Measurements from ENCODE around the gene ROCK2. TPM values are rescaled to one million over a fixed set of nuclear protein-coding genes. Genes with fewer than 3 reads are reported as not detected.

The ROCK2 gene
- total and polyA plus RNA-seq, 2 of the 13 experiments (the other 11 are each of a cell fraction or from before 2014, with no cell fraction given): 38.1 to 119 TPM

DNA sequence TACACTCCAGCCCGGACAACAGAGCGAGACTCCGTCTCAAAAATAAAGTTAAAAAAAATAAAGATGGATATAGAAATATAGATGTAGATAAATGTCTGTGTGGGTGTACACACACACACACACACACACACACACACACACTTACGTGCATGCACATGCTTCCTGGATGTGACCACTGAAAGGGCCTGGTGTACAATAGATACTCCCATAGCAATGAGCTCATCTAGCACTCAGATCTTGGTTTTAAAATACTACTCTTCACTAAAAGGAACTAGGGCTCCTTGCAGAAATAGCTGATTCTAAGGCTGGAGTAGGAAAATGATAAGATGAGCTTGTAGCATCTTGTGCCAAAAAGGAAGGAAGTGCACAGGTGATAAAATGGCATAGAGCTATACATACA is 39.1 kb downstream of the ROCK2 start:
- WGBS (ENCODE audit: low lambda C conversion rate): 83% methylated on average over 4 of the region's 4 CpGs
- in situ Hi-C loops (cut with HindIII; ENCODE audit: extremely low pct_ligation_motif_present, low pct_unique_long_range_greater_than_20kb) (no loop called here), intact Hi-C loops (cut with micrococcal nuclease; ENCODE audit: unreplicated experiment) (no loop called here)
- peaks cover 98% of the 10 kb centered on the region for H4K20me1 ChIP-seq (ENCODE audit: insufficient read depth, low read length)
- H2AFZ ChIP-seq (ENCODE audit: low read length): no peak overlapping the region
- ATAC-seq: no peak
- no peak for TF ChIP-seq ZNF180 (CRISPR knock-in tag; IDR thresholded peaks at IDR 0.05; ENCODE audit: borderline replicate concordance, low read depth)
- no peak for TF ChIP-seq PHF8 (CRISPR knock-in tag; IDR thresholded peaks at IDR 0.05)
- no peak for TF ChIP-seq ZNF75D (CRISPR knock-in tag; IDR thresholded peaks at IDR 0.05; ENCODE audit: borderline replicate concordance)
- TF ChIP-seq HHEX (CRISPR knock-in tag; IDR thresholded peaks at IDR 0.05): no peak
- no peak for TF ChIP-seq CREB1 (IDR thresholded peaks at IDR 0.05)
- TF ChIP-seq CREB1 (CRISPR knock-in tag; IDR thresholded peaks at IDR 0.05): no peak
- no peak for TF ChIP-seq U2AF1 (optimal IDR thresholded peaks at IDR 0.05; ENCODE audit: low read depth, low read length)
- TF ChIP-seq MED1 (CRISPR knock-in tag; IDR thresholded peaks at IDR 0.05): no peak
- TF ChIP-seq SSRP1 (CRISPR knock-in tag; IDR thresholded peaks at IDR 0.05): no peak
- no peak overlapping the region for H3K27ac ChIP-seq (ENCODE audit: extremely low read length, insufficient read depth, low read length)
- no peak for FAIRE-seq
- no peak for DNase-seq (ENCODE audit: low spot score)
- POLR2A ChIA-PET: interaction anchor here (0.6 to 1.7 kb wide), 3 partner anchors 19 to 39 kb away, joined by 3 to 10 read pairs (median 5); partner anchors contain the start of gene ROCK2
- no peak overlapping the region for H3K9ac ChIP-seq (ENCODE audit: insufficient read depth, low read depth, low read length)
- H3K4me1 ChIP-seq (ENCODE audit: insufficient read depth, low read length): peaks cover 64% of the 10 kb centered on the region
- H3K4me3 ChIP-seq (replicated peaks in 1 of 3; ENCODE audit: insufficient read depth in 1 of 3, low read depth in 2 of 3, low read length in 3 of 3): no peak overlapping the region
- peaks cover 99% of the 10 kb centered on the region for H3K79me2 ChIP-seq (ENCODE audit: insufficient read depth, low read length)
- H3K27me3 ChIP-seq (ENCODE audit: control insufficient read depth in 1 of 2, insufficient read depth in 2 of 2, low read length in 2 of 2): no peaks in the 10 kb centered on the region
- no TSS peak for BruUV-seq (replicated peaks)
- H3K36me3 ChIP-seq (replicated peaks in 1 of 2; ENCODE audit: control insufficient read depth in 1 of 2, insufficient read depth in 2 of 2, low read length in 2 of 2): peaks cover 2 to 4% of the 10 kb centered on the region in 2 experiments; a peak in 1 of 5 replicates
- no peaks in the 10 kb centered on the region for H3K9me3 ChIP-seq (ENCODE audit: low read length)
- H3K4me2 ChIP-seq (ENCODE audit: low read depth, low read length): no peak overlapping the region
- CTCF ChIA-PET (ENCODE audit: low intra/inter-chr PET ratio, low total read pairs): no interaction called here

DNA sequence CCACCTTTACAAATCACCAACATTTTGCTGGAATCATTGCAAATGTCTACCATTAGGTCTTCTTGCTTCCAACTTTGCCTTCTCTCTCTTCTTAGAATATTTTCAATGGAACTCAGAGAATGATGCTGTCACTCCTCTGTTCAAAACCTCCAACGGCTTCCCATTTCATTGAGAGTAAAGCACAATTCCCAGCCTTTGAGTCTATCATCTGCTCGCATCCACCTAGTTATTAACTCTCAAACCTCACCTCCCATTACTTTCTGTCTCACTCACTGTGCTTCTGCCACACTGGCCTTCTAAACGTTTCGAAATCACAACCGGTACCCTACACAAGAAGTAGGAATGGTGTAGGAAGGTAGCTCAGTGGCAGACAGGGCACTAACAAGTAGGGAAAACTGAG is 40.0 kb downstream of the ROCK2 start:
- Histone ChIP-seq H3K4me2 (ENCODE audit: low read depth, low read length) (no peak overlapping the region), H3K79me2 (ENCODE audit: insufficient read depth, low read length) (peaks cover 99% of the 10 kb centered on the region), H3K4me1 (ENCODE audit: insufficient read depth, low read length) (peaks cover 64% of the 10 kb centered on the region), H2AFZ (ENCODE audit: low read length) (no peak overlapping the region), H3K27me3 (ENCODE audit: control insufficient read depth in 1 of 2, insufficient read depth in 2 of 2, low read length in 2 of 2) (no peaks in the 10 kb centered on the region), H3K36me3 (replicated peaks in 1 of 2; ENCODE audit: control insufficient read depth in 1 of 2, insufficient read depth in 2 of 2, low read length in 2 of 2) (peaks cover 2 to 4% of the 10 kb centered on the region in 2 experiments; a peak in 1 of 5 replicates), H3K4me3 (replicated peaks in 1 of 3; ENCODE audit: insufficient read depth in 1 of 3, low read depth in 2 of 3, low read length in 3 of 3) (no peak overlapping the region), H3K27ac (ENCODE audit: extremely low read length, insufficient read depth, low read length) (no peak overlapping the region), H3K9ac (ENCODE audit: insufficient read depth, low read depth, low read length) (no peak overlapping the region), H4K20me1 (ENCODE audit: insufficient read depth, low read length) (peaks cover 98% of the 10 kb centered on the region), H3K9me3 (ENCODE audit: low read length) (no peaks in the 10 kb centered on the region)
- FAIRE-seq (no peak), DNase-seq (ENCODE audit: low spot score) (no peak), ATAC-seq (no peak)
- WGBS (ENCODE audit: low lambda C conversion rate): 88% methylated on average over 5 of the region's 5 CpGs
- BruUV-seq (replicated peaks): no TSS peak
- in situ Hi-C loops (cut with HindIII; ENCODE audit: extremely low pct_ligation_motif_present, low pct_unique_long_range_greater_than_20kb) (no loop called here), intact Hi-C loops (cut with micrococcal nuclease; ENCODE audit: unreplicated experiment) (loop anchor here (5.0 kb wide), 1 partner anchor 42 kb away; no protein-coding TSS in a partner anchor)
- CTCF ChIA-PET (ENCODE audit: low intra/inter-chr PET ratio, low total read pairs): no interaction called here
- POLR2A ChIA-PET: no interaction called here
- TF ChIP-seq, protein P1, sequence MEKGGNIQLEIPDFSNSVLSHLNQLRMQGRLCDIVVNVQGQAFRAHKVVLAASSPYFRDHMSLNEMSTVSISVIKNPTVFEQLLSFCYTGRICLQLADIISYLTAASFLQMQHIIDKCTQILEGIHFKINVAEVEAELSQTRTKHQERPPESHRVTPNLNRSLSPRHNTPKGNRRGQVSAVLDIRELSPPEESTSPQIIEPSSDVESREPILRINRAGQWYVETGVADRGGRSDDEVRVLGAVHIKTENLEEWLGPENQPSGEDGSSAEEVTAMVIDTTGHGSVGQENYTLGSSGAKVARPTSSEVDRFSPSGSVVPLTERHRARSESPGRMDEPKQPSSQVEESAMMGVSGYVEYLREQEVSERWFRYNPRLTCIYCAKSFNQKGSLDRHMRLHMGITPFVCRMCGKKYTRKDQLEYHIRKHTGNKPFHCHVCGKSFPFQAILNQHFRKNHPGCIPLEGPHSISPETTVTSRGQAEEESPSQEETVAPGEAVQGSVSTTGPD (CRISPR knock-in tag; IDR thresholded peaks at IDR 0.05): no peak
- TF ChIP-seq RAD51 (IDR thresholded peaks at IDR 0.05; ENCODE audit: borderline replicate concordance): no peak
- TF ChIP-seq, protein P2, sequence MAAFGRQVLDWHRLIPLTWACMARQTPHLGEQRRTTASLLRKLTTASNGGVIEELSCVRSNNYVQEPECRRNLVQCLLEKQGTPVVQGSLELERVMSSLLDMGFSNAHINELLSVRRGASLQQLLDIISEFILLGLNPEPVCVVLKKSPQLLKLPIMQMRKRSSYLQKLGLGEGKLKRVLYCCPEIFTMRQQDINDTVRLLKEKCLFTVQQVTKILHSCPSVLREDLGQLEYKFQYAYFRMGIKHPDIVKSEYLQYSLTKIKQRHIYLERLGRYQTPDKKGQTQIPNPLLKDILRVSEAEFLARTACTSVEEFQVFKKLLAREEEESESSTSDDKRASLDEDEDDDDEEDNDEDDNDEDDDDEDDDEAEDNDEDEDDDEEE (CRISPR knock-in tag; IDR thresholded peaks at IDR 0.05): no peak
- TF ChIP-seq, protein P3, sequence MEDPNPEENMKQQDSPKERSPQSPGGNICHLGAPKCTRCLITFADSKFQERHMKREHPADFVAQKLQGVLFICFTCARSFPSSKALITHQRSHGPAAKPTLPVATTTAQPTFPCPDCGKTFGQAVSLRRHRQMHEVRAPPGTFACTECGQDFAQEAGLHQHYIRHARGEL (CRISPR knock-in tag; IDR thresholded peaks at IDR 0.05): no peak
- TF ChIP-seq, protein P4, sequence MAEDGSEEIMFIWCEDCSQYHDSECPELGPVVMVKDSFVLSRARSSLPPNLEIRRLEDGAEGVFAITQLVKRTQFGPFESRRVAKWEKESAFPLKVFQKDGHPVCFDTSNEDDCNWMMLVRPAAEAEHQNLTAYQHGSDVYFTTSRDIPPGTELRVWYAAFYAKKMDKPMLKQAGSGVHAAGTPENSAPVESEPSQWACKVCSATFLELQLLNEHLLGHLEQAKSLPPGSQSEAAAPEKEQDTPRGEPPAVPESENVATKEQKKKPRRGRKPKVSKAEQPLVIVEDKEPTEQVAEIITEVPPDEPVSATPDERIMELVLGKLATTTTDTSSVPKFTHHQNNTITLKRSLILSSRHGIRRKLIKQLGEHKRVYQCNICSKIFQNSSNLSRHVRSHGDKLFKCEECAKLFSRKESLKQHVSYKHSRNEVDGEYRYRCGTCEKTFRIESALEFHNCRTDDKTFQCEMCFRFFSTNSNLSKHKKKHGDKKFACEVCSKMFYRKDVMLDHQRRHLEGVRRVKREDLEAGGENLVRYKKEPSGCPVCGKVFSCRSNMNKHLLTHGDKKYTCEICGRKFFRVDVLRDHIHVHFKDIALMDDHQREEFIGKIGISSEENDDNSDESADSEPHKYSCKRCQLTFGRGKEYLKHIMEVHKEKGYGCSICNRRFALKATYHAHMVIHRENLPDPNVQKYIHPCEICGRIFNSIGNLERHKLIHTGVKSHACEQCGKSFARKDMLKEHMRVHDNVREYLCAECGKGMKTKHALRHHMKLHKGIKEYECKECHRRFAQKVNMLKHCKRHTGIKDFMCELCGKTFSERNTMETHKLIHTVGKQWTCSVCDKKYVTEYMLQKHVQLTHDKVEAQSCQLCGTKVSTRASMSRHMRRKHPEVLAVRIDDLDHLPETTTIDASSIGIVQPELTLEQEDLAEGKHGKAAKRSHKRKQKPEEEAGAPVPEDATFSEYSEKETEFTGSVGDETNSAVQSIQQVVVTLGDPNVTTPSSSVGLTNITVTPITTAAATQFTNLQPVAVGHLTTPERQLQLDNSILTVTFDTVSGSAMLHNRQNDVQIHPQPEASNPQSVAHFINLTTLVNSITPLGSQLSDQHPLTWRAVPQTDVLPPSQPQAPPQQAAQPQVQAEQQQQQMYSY (CRISPR knock-in tag; IDR thresholded peaks at IDR 0.05): no peak
- TF ChIP-seq HDAC1 (CRISPR knock-in tag; IDR thresholded peaks at IDR 0.05): no peak

Data from HepG2 (cell line).